HepG2 (cell line): ENCODE results near the gene SREBF1. TPM values are rescaled to one million over a fixed set of nuclear protein-coding genes. Genes with fewer than 3 reads are reported as not detected.

ENCODE experiments used
- AHR ChIP-seq: IDR thresholded peaks from 2 replicates; pipeline ENCODE4 v1.6.1; 2018; ENCODE audit warnings: missing genetic modification reagents, missing compliant biosample characterization
- ATAD3A ChIP-seq: sonication (generic); formaldehyde crosslinking; IDR thresholded peaks from 2 replicates; pipeline ENCODE4 v1.4.0; 2020; ENCODE audit warnings: missing genetic modification reagents
- ATM ChIP-seq: fragments of 450-650 bp; IDR thresholded peaks from 2 replicates; pipeline ENCODE4 v1.7.1; 2017; ENCODE audit warnings: mild to moderate bottlenecking, borderline replicate concordance
- CHD4 ChIP-seq: fragments of 200-600 bp; sonication (generic); IDR thresholded peaks from 2 replicates; pipeline ENCODE4 v1.7.0; 2017; ENCODE audit warnings: mild to moderate bottlenecking, low read length, borderline replicate concordance
- ERF ChIP-seq: IDR thresholded peaks from 2 replicates; pipeline ENCODE4 v1.6.1; 2018; ENCODE audit warnings: missing biosample characterization, missing genetic modification reagents
- HOXD1 ChIP-seq: sonication (generic); formaldehyde crosslinking; IDR thresholded peaks from 2 replicates; pipeline ENCODE4 v1.5.0; 2020; ENCODE audit warnings: missing genetic modification reagents
- MATR3 ChIP-seq: sonication (generic); formaldehyde crosslinking; IDR thresholded peaks from 2 replicates; pipeline ENCODE4 v1.4.0; 2020; ENCODE audit warnings: missing genetic modification reagents
- MAZ ChIP-seq, 2 experiments: sonication (generic) in 1 of 2; formaldehyde crosslinking in 1 of 2; IDR thresholded peaks; 2 replicates each; pipeline versions ENCODE4 v1.5.0 to v1.6.1; 2012 to 2020; ENCODE audit warnings: low read depth in 2 of 2, mild to moderate bottlenecking in 2 of 2, borderline replicate concordance in 1 of 2, improper control_type of control experiment in 1 of 2, low read length in 1 of 2, missing genetic modification reagents in 1 of 2, moderate library complexity in 1 of 2
- NFAT5 ChIP-seq: sonication (generic); formaldehyde crosslinking; IDR thresholded peaks from 2 replicates; pipeline ENCODE4 v1.4.0; 2020; ENCODE audit warnings: missing genetic modification reagents
- RERE ChIP-seq: IDR thresholded peaks from 2 replicates; pipeline ENCODE4 v1.6.1; 2016; ENCODE audit warnings: low read depth, missing genetic modification reagents, missing compliant biosample characterization
- SIX4 ChIP-seq: sonication (generic); formaldehyde crosslinking; IDR thresholded peaks from 2 replicates; pipeline ENCODE4 v1.4.0; 2020; ENCODE audit warnings: missing genetic modification reagents
- THAP11 ChIP-seq: IDR thresholded peaks from 2 replicates; pipeline ENCODE4 v1.6.1; 2016; ENCODE audit warnings: missing biosample characterization, missing genetic modification reagents
- THRA ChIP-seq: sonication (generic); formaldehyde crosslinking; IDR thresholded peaks from 2 replicates; pipeline ENCODE4 v1.4.0; 2020; ENCODE audit warnings: missing genetic modification reagents, borderline replicate concordance
- ZNF496 ChIP-seq: sonication (generic); formaldehyde crosslinking; IDR thresholded peaks from 2 replicates; pipeline ENCODE4 v1.8.1; 2023; ENCODE audit warnings: mild to moderate bottlenecking, moderate library complexity, missing genetic modification reagents; ENCODE audit not compliant: insufficient replicate concordance
- ZNF569 ChIP-seq: sonication (generic); formaldehyde crosslinking; IDR thresholded peaks from 2 replicates; pipeline ENCODE4 v1.5.0; 2020; ENCODE audit warnings: mild to moderate bottlenecking, missing genetic modification reagents, moderate library complexity, borderline replicate concordance
- ZNF570 ChIP-seq: sonication (generic); formaldehyde crosslinking; IDR thresholded peaks from 2 replicates; pipeline ENCODE4 v1.4.0; 2020; ENCODE audit warnings: mild to moderate bottlenecking, missing genetic modification reagents, borderline replicate concordance
- ZNF724P ChIP-seq: sonication (generic); formaldehyde crosslinking; IDR thresholded peaks from 2 replicates; pipeline ENCODE4 v1.8.0; 2022; ENCODE audit warnings: missing genetic modification reagents, borderline replicate concordance
- polyA plus RNA-seq, 8 experiments: library from polyadenylated mRNA; depleted of rRNA in 3 of 8; stranded (reverse) in 7 of 8; unstranded in 1 of 8; fragments of >200 nt; fragmentation: Illumina TruSeq in 4 of 8; extraction: Trizol in 4 of 8; gene quantifications; 2 replicates each; pipeline versions ENCODE4 v1.2.1 to v1.2.3, GENCODE V29; 2011 to 2016; ENCODE audit warnings: low read depth in 4 of 8, missing spikeins in 1 of 8, mixed read lengths in 1 of 8; ENCODE audit not compliant: insufficient read depth in 1 of 8
- total RNA-seq, 5 experiments: library from RNA; depleted of rRNA; stranded (reverse); fragments of >200 nt; fragmentation: Illumina TruSeq; extraction: Trizol; gene quantifications; 2 replicates each; pipeline ENCODE4 v1.2.3, GENCODE V29; 2016; ENCODE audit warnings: low read depth in 1 of 5

The SREBF1 gene
- total and polyA plus RNA-seq, 2 of the 13 experiments (the other 11 are each of a cell fraction or from before 2014, with no cell fraction given) = 34.3 to 38.0 TPM

DNA sequence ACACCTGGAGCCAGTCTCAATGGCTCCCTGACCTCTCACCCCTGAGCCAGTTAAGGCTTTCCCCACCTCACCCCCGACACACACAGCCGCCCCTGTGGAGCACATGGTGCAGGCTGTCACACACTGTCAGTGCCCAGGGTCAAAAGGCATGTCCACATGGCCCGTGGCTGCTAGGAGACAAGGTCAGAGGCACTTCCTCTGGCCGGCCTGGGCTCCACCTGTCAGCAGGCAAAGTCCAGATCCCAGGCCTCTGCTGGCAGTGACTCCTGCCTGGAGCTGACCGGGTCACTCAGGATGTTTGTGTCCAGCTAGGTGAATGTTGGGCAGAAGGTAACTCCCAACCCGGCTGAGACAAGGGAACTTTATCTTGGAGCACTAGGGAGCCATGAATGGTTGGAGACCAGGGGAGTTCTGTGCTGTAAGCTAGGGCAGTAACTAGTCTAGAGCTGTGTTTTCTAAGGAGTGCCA is 6.0 kb downstream of the SREBF1 start (continued):
- no peak for TF ChIP-seq MAZ (IDR thresholded peaks at IDR 0.05; ENCODE audit: borderline replicate concordance, low read depth, low read length)
- TF ChIP-seq MAZ (CRISPR knock-in tag; IDR thresholded peaks at IDR 0.05; ENCODE audit: low read depth) = peak; percentile 58
- TF ChIP-seq ZNF570 (CRISPR knock-in tag) = no peak
- TF ChIP-seq ERF (CRISPR knock-in tag) = peak; percentile 99
- TF ChIP-seq ATM = no peak
- no peak for TF ChIP-seq NFAT5 (CRISPR knock-in tag)
- TF ChIP-seq ATAD3A (CRISPR knock-in tag) = no peak
- peak; percentile 79 for TF ChIP-seq THAP11
- peak; percentile 67; the same call in 1 of the 2 replicates for TF ChIP-seq RERE (CRISPR knock-in tag)
- TF ChIP-seq ZNF496 (CRISPR knock-in tag) = no peak
- peak; percentile 45; the same call in 1 of the 2 replicates for TF ChIP-seq HOXD1 (CRISPR knock-in tag)
- no peak for TF ChIP-seq AHR (CRISPR knock-in tag)
- no peak for TF ChIP-seq ZNF569 (CRISPR knock-in tag)
- TF ChIP-seq SIX4 (CRISPR knock-in tag) = peak; percentile 51; the same call in 1 of the 2 replicates
- no peak for TF ChIP-seq MATR3 (CRISPR knock-in tag)
- TF ChIP-seq ZNF724P (CRISPR knock-in tag) = peak; percentile 77; the same call in 1 of the 2 replicates
- TF ChIP-seq CHD4 = peak; percentile 65; the same call in 1 of the 2 replicates
- peak; percentile 92 for TF ChIP-seq THRA (CRISPR knock-in tag)
